Upper lobe of right lung (tissue), 1 donor: ENCODE data around the gene CHSY1. TPM values are rescaled to one million over a fixed set of nuclear protein-coding genes. Genes with fewer than 3 reads are reported as not detected.
A peak's percentile ranks its signal among the peaks of the same experiment; 100 is the strongest.

Experiments used
- ATAC-seq: fragments of 200-7000 bp; cut with Tn5 transposase; one replicate; pipeline ENCODE4 v1.9.1; 2020; ENCODE audit warnings: mild to moderate bottlenecking, moderate library complexity
- DNase-seq: peaks from one replicate; pipeline ENCODE4 v3.0.0-alpha.2; 2020
- H3K27ac ChIP-seq: fragments of 200-600 bp; one replicate; pipeline ENCODE4 v1.8.0; 2022
- H3K27me3 ChIP-seq: fragments of 200-600 bp; one replicate; pipeline ENCODE4 v1.8.0; 2022; ENCODE audit warnings: mild to moderate bottlenecking
- H3K36me3 ChIP-seq: fragments of 200-600 bp; one replicate; pipeline ENCODE4 v1.8.0; 2022
- H3K4me1 ChIP-seq: fragments of 200-600 bp; one replicate; pipeline ENCODE4 v1.8.0; 2022
- H3K4me3 ChIP-seq: fragments of 200-600 bp; one replicate; pipeline ENCODE4 v1.8.0; 2022; ENCODE audit warnings: mild to moderate bottlenecking
- H3K9me3 ChIP-seq: fragments of 200-600 bp; one replicate; pipeline ENCODE4 v1.8.0; 2022
- intact Hi-C: fragments of 100-400 bp; cut with DNase I; formaldehyde crosslinking; loops from one replicate; pipeline ENCODE4 v1.11.0; 2022
- total RNA-seq: library from RNA; stranded (reverse); fragmentation: NEBNext Ultra II Directional; extraction: Animal tissue kit (Norgen Biotek cat#: 25700); gene quantifications from one replicate; pipeline ENCODE4 v1.2.1, GENCODE V29; 2021
- TF ChIP-seq, protein P1 (sequence below): fragments of 200-600 bp; IDR thresholded peaks from one replicate; pipeline ENCODE4 v1.8.0; 2022; ENCODE audit warnings: antibody characterized with exemption
- donor health status: DM: no; HTN: yes; CAD: no; lungs with severe emphysema.

Gene CHSY1
- total RNA-seq, 1 donor from 2014 or later, result 40.6 TPM

DNA sequence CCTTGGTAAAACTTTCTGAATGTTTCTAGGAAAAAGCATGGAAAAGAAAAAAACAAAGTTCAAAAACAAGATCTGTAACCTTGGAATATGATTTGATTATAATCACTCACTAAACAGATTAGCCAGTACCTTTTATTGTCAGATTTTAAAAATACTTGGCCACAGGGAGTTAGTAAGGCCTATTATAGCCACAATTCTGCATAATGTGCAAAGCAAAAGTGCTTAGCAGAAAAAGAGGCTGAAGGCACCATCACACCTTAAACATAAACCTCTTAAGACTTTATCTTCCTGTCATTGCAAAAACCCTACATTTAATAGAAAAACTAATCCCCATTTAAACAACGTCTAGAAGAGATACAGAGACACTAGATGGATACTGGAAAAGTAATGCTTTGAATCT, 41.8 kb downstream of the CHSY1 start:
- intact Hi-C loops, result no loop called here
- ATAC-seq (no peak), DNase-seq (no peak)
- Histone ChIP-seq H3K36me3 (no peaks in the 10 kb centered on the region), H3K4me3 (no peak overlapping the region), H3K9me3 (no peaks in the 10 kb centered on the region), H3K27me3 (no peaks in the 10 kb centered on the region), H3K4me1 (peaks cover 64% of the 10 kb centered on the region), H3K27ac (no peak overlapping the region)
- TF ChIP-seq, protein P1, sequence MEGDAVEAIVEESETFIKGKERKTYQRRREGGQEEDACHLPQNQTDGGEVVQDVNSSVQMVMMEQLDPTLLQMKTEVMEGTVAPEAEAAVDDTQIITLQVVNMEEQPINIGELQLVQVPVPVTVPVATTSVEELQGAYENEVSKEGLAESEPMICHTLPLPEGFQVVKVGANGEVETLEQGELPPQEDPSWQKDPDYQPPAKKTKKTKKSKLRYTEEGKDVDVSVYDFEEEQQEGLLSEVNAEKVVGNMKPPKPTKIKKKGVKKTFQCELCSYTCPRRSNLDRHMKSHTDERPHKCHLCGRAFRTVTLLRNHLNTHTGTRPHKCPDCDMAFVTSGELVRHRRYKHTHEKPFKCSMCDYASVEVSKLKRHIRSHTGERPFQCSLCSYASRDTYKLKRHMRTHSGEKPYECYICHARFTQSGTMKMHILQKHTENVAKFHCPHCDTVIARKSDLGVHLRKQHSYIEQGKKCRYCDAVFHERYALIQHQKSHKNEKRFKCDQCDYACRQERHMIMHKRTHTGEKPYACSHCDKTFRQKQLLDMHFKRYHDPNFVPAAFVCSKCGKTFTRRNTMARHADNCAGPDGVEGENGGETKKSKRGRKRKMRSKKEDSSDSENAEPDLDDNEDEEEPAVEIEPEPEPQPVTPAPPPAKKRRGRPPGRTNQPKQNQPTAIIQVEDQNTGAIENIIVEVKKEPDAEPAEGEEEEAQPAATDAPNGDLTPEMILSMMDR, result no peak

GRCh38 chr15:101209285-101209845, 42.5 kb downstream of the CHSY1 start:
- peaks cover 70% of the 10 kb centered on the region for H3K4me1 ChIP-seq
- ATAC-seq (no peak), DNase-seq (no peak)
- no peaks in the 10 kb centered on the region for H3K9me3 ChIP-seq
- TF ChIP-seq, protein P1, result no peak
- no peaks in the 10 kb centered on the region for H3K36me3 ChIP-seq
- H3K4me3 ChIP-seq, result no peak overlapping the region
- intact Hi-C loops, result no loop called here
- no peak overlapping the region for H3K27ac ChIP-seq
- H3K27me3 ChIP-seq, result no peaks in the 10 kb centered on the region

- TF ChIP-seq, protein P1, result no peak
- peaks cover 78% of the 10 kb centered on the region for H3K4me1 ChIP-seq
- no peaks in the 10 kb centered on the region for H3K27me3 ChIP-seq
- ATAC-seq (peak; percentile 85), DNase-seq (no peak)
- no peaks in the 10 kb centered on the region for H3K36me3 ChIP-seq
- no peaks in the 10 kb centered on the region for H3K9me3 ChIP-seq
- H3K27ac ChIP-seq, result peak overlapping the region; percentile 47
- H3K4me3 ChIP-seq, result no peak overlapping the region
- intact Hi-C loops, result no loop called here
These were observed 44.0 kb downstream of the CHSY1 start for GRCh38 chr15:101207867-101208288.

- Histone ChIP-seq H3K36me3 (no peaks in the 10 kb centered on the region), H3K4me1 (peaks cover 81% of the 10 kb centered on the region), H3K27me3 (no peaks in the 10 kb centered on the region), H3K27ac (peak overlapping the region; percentile 65), H3K9me3 (no peaks in the 10 kb centered on the region), H3K4me3 (no peak overlapping the region)
- intact Hi-C loops, result no loop called here
- no peak for DNase-seq
- TF ChIP-seq, protein P1, result no peak
- ATAC-seq, result no peak
These were observed 45.7 kb downstream of the CHSY1 start for GRCh38 chr15:101206176-101206591.

- no peaks in the 10 kb centered on the region for H3K36me3 ChIP-seq
- intact Hi-C loops, result no loop called here
- peaks cover 81% of the 10 kb centered on the region for H3K4me1 ChIP-seq
- H3K9me3 ChIP-seq, result no peaks in the 10 kb centered on the region
- H3K27ac ChIP-seq, result no peak overlapping the region
- TF ChIP-seq, protein P1, result no peak
- H3K4me3 ChIP-seq, result no peak overlapping the region
- DNase-seq, result no peak
- no peak for ATAC-seq
- no peaks in the 10 kb centered on the region for H3K27me3 ChIP-seq
These were observed 46.9 kb downstream of the CHSY1 start for GRCh38 chr15:101204739-101205535.
